Neural cell (in vitro differentiated cells): Measurements from ENCODE around the gene SLFNL1. TPM values are rescaled to one million over a fixed set of nuclear protein-coding genes. Genes with fewer than 3 reads are reported as not detected.

Experiments used
- H2AFZ ChIP-seq: fragments of 200-600, 300-800 bp; sonication (generic), shearing (Covaris generic); 2 replicates; pipeline ENCODE4 v1.6.0; 2014; ENCODE audit warnings: low read depth, mild to moderate bottlenecking, antibody characterized with exemption, low read length, moderate library complexity
- H3F3A ChIP-seq: fragments of 200-600 bp; shearing (Covaris generic); 2 replicates; pipeline ENCODE4 v1.6.1; 2016; ENCODE audit warnings: mild to moderate bottlenecking, moderate library complexity, mixed read lengths, antibody characterized with exemption, low read length; ENCODE audit not compliant: insufficient read depth, poor library complexity, severe bottlenecking
- H3K27ac ChIP-seq: fragments of 200-600, 300-800 bp; sonication (generic), shearing (Covaris generic); 2 replicates; pipeline ENCODE4 v1.5.1; 2014; ENCODE audit warnings: mild to moderate bottlenecking, low read length, moderate library complexity
- H3K27me3 ChIP-seq: fragments of 300-800, 200-600 bp; sonication (generic), shearing (Covaris generic); 2 replicates; pipeline ENCODE4 v1.6.0; 2014; ENCODE audit warnings: mild to moderate bottlenecking, low read depth, low read length, moderate library complexity; ENCODE audit not compliant: insufficient read depth
- H3K36me3 ChIP-seq: fragments of 300-800, 200-600 bp; sonication (generic), shearing (Covaris generic); 2 replicates; pipeline ENCODE4 v1.5.1; 2014; ENCODE audit warnings: mild to moderate bottlenecking, antibody characterized with exemption, low read length, moderate library complexity; ENCODE audit not compliant: insufficient read depth
- H3K4me2 ChIP-seq: fragments of 300-800, 200-600 bp; sonication (generic), shearing (Covaris generic); 2 replicates; pipeline ENCODE4 v1.6.0; 2014; ENCODE audit warnings: mild to moderate bottlenecking, low read length
- H3K4me3 ChIP-seq: fragments of 300-800, 200-600 bp; sonication (generic), shearing (Covaris generic); 2 replicates; pipeline ENCODE4 v1.5.1; 2014; ENCODE audit warnings: mild to moderate bottlenecking, low read length, moderate library complexity
- H3K79me2 ChIP-seq: fragments of 200-600 bp; shearing (Covaris generic); replicated peaks from 2 replicates; pipeline ENCODE4 v1.6.0; 2014; ENCODE audit warnings: mild to moderate bottlenecking, low read length, moderate library complexity; ENCODE audit not compliant: insufficient read depth
- H3K9ac ChIP-seq: fragments of 300-800, 200-600 bp; sonication (generic), shearing (Covaris generic); 2 replicates; pipeline ENCODE4 v1.6.1; 2016; ENCODE audit warnings: mild to moderate bottlenecking, low read length, mixed read lengths
- H3K9me2 ChIP-seq: fragments of 200-600 bp; shearing (Covaris generic); 2 replicates; pipeline ENCODE4 v1.6.1; 2016; ENCODE audit warnings: mild to moderate bottlenecking, low read length, mixed read lengths; ENCODE audit not compliant: insufficient read depth
- H3K9me3 ChIP-seq: fragments of 200-600, 300-800 bp; sonication (generic), shearing (Covaris generic); 2 replicates; pipeline ENCODE4 v1.6.1; 2016; ENCODE audit warnings: mild to moderate bottlenecking, mixed run types, low read length, moderate library complexity, mixed read lengths
- H4K20me1 ChIP-seq: fragments of 200-600 bp; shearing (Covaris generic); 2 replicates; pipeline ENCODE4 v1.6.1; 2016; ENCODE audit warnings: mild to moderate bottlenecking, mixed run types; ENCODE audit not compliant: insufficient read depth
- CTCF ChIP-seq: fragments of 450-650 bp; IDR thresholded peaks from 2 replicates; pipeline ENCODE4 v1.5.1; 2014; ENCODE audit warnings: antibody characterized with exemption, mild to moderate bottlenecking, moderate library complexity; ENCODE audit not compliant: poor library complexity, severe bottlenecking
- RAD21 ChIP-seq: fragments of 450-650 bp; conservative IDR thresholded peaks from 2 replicates; pipeline ENCODE4 v1.6.1; 2014; ENCODE audit warnings: antibody characterized with exemption, mild to moderate bottlenecking, moderate library complexity
- polyA plus RNA-seq: library from polyadenylated mRNA; depleted of rRNA; stranded (reverse); fragments of >200 nt; gene quantifications from 2 replicates; pipeline ENCODE4 v1.2.3, GENCODE V29; 2014

The SLFNL1 gene
- polyA plus RNA-seq, 1 donor from 2014 or later: 0.26 TPM

DNA sequence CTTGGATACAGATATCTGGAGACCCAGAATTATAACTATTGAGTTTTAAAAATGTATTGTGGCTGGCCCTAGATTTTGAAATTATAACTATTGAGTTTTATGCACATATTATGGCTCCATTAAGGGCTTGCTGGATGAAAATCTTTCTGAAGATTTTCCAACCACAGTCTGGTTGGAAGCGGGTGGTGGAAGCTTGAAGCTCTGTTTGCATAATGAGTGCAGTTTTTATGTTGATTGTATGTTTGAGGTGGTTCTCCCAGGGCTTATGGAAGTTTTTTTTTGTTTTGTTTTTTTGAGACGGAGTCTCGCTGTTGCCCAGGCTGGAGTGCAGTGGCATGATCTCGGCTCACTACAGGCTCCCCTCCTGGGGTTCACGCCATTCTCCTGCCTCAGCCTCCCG, 52.1 kb downstream of the SLFNL1 start:
- no peaks in the 10 kb centered on the region for H3F3A ChIP-seq
- H3K27me3 ChIP-seq: no peaks in the 10 kb centered on the region
- H4K20me1 ChIP-seq: no peaks in the 10 kb centered on the region
- no peaks in the 10 kb centered on the region for H3K79me2 ChIP-seq
- no peak overlapping the region for H3K4me2 ChIP-seq
- TF ChIP-seq CTCF: no peak
- no peaks in the 10 kb centered on the region for H3K9me2 ChIP-seq
- H3K9me3 ChIP-seq: no peaks in the 10 kb centered on the region
- H3K27ac ChIP-seq: no peak overlapping the region
- no peak overlapping the region for H3K9ac ChIP-seq
- no peak overlapping the region for H3K4me3 ChIP-seq
- H3K36me3 ChIP-seq: no peaks in the 10 kb centered on the region
- H2AFZ ChIP-seq: no peak overlapping the region

GRCh38 chr1:40966417-40966816, 55.1 kb downstream of the SLFNL1 start:
- Histone ChIP-seq H3K27me3 (no peaks in the 10 kb centered on the region), H3K27ac (no peak overlapping the region), H2AFZ (no peak overlapping the region), H3K9ac (no peak overlapping the region), H3F3A (no peaks in the 10 kb centered on the region), H4K20me1 (no peaks in the 10 kb centered on the region), H3K9me2 (no peaks in the 10 kb centered on the region), H3K4me3 (no peak overlapping the region), H3K36me3 (no peaks in the 10 kb centered on the region), H3K9me3 (no peaks in the 10 kb centered on the region), H3K79me2 (no peaks in the 10 kb centered on the region), H3K4me2 (no peak overlapping the region)
- no peak for TF ChIP-seq RAD21

Other genes starting within 250 kb of the SLFNL1 start
- 0.86 TPM in 1 of 2 replicates, not detected in the other for gene KCNQ4, start 237.9 kb downstream of the SLFNL1 start, polyA plus RNA-seq
- gene CITED4, start 159.4 kb downstream of the SLFNL1 start, polyA plus RNA-seq: 2.6 and 4.8 TPM in 2 replicates
- 55.2 and 76.1 TPM in 2 replicates for gene CTPS1, start 42.0 kb downstream of the SLFNL1 start, polyA plus RNA-seq
- gene SCMH1, start 220.6 kb upstream of the SLFNL1 start, polyA plus RNA-seq: 23.0 and 28.9 TPM in 2 replicates